ENCODE results near the gene SUGCT. TPM values are rescaled to one million over a fixed set of nuclear protein-coding genes. Genes with fewer than 3 reads are reported as not detected.

The SUGCT gene
- total RNA-seq, 2 donors from 2014 or later = 3.3 to 15.2 TPM

DNA sequence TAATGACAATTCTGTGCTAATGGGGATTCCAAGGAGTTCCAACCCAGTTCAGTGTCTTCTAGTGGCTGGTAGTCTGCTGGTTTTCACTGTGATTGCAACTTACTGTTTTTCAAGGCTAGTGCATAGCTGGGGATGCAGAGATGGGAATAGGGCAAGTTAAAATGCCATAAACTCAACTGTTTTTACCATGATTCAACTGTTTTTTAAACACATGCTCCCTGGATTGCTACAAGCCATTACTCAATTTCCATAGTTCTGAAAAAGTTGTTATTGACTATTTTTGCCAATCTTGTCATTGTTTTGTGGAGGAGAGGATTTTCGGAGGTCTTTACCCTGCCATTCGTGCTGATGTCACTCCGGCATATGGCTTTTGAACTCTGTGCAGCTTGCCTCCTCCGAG is 245.3 kb downstream of the SUGCT start:
- ATAC-seq (ENCODE audit: insufficient number of reproducible peaks, low FRiP score, low read depth) (no peak), DNase-seq (ENCODE audit: low spot score) (no peak)
- H3K4me3 ChIP-seq = no peak overlapping the region
- no peaks in the 10 kb centered on the region for H3K36me3 ChIP-seq
- H3K27me3 ChIP-seq (replicated peaks; ENCODE audit: insufficient read depth) = no peaks in the 10 kb centered on the region
- H3K4me1 ChIP-seq (ENCODE audit: control insufficient read depth in 1 of 2, low read depth in 2 of 2) = peaks cover 0 to 4% of the 10 kb centered on the region in 2 donors
- TF ChIP-seq, protein P1, sequence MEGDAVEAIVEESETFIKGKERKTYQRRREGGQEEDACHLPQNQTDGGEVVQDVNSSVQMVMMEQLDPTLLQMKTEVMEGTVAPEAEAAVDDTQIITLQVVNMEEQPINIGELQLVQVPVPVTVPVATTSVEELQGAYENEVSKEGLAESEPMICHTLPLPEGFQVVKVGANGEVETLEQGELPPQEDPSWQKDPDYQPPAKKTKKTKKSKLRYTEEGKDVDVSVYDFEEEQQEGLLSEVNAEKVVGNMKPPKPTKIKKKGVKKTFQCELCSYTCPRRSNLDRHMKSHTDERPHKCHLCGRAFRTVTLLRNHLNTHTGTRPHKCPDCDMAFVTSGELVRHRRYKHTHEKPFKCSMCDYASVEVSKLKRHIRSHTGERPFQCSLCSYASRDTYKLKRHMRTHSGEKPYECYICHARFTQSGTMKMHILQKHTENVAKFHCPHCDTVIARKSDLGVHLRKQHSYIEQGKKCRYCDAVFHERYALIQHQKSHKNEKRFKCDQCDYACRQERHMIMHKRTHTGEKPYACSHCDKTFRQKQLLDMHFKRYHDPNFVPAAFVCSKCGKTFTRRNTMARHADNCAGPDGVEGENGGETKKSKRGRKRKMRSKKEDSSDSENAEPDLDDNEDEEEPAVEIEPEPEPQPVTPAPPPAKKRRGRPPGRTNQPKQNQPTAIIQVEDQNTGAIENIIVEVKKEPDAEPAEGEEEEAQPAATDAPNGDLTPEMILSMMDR (IDR thresholded peaks at IDR 0.05) = no peak
- no peak overlapping the region for H3K27ac ChIP-seq
- H3K9me3 ChIP-seq = no peaks in the 10 kb centered on the region

DNA sequence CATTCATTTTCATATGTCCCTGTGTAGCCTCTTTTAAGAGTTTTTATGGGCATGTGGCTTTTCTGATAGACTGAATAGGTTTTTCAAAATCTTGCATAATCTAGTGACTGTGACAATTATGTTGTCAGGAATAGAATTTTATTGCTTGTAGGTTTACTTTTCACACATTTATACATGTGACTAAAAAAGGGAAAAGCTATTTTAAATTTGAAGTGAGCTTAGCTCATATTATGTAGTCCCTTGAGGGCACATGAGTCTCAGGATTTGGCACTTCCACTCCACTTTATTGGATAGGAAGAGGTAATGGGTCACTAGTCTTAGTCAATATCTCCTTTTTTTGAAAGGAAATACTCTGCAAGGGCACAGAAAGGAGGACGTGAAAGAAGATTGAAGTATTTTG is 247.3 kb downstream of the SUGCT start:
- H3K4me1 ChIP-seq (ENCODE audit: control insufficient read depth in 1 of 2, low read depth in 2 of 2) = peaks cover 0 to 4% of the 10 kb centered on the region in 2 donors
- H3K4me3 ChIP-seq = no peak overlapping the region
- H3K9me3 ChIP-seq = no peaks in the 10 kb centered on the region
- DNase-seq (ENCODE audit: low spot score) (no peak), ATAC-seq (ENCODE audit: insufficient number of reproducible peaks, low FRiP score, low read depth) (peak; percentile 25)
- TF ChIP-seq, protein P1 (IDR thresholded peaks at IDR 0.05) = no peak
- H3K36me3 ChIP-seq = no peaks in the 10 kb centered on the region
- H3K27ac ChIP-seq = peak overlapping the region in 1 of 2 donors; percentile 7
- H3K27me3 ChIP-seq (replicated peaks; ENCODE audit: insufficient read depth) = no peaks in the 10 kb centered on the region

DNA sequence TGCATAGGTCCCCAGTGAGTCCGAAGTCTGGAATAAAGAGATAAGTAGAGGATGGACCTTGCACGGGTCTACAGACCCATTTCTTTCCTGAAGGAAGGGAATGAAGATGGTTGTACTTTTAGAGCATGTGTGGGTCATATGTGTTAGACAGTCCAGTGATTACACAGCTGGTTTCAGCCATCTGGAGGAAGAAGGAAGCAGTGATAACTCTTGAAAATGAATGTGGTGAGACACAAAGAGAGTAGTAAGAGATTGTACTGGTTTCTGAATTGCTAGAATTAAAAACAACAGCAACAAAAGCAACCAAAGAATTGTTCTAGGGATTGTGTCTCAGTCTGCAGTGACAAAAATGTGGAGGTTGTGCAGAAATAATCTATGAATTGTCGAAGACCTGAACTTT is 258.9 kb downstream of the SUGCT start:
- DNase-seq (ENCODE audit: low spot score) (no peak), ATAC-seq (ENCODE audit: insufficient number of reproducible peaks, low FRiP score, low read depth) (no peak)
- Histone ChIP-seq H3K36me3 (no peaks in the 10 kb centered on the region), H3K27me3 (replicated peaks; ENCODE audit: insufficient read depth) (no peaks in the 10 kb centered on the region), H3K9me3 (no peaks in the 10 kb centered on the region), H3K4me1 (ENCODE audit: control insufficient read depth in 1 of 2, low read depth in 2 of 2) (peaks cover 6 to 15% of the 10 kb centered on the region in 2 donors), H3K4me3 (no peak overlapping the region), H3K27ac (no peak overlapping the region)
- TF ChIP-seq, protein P1 (IDR thresholded peaks at IDR 0.05) = no peak

DNA sequence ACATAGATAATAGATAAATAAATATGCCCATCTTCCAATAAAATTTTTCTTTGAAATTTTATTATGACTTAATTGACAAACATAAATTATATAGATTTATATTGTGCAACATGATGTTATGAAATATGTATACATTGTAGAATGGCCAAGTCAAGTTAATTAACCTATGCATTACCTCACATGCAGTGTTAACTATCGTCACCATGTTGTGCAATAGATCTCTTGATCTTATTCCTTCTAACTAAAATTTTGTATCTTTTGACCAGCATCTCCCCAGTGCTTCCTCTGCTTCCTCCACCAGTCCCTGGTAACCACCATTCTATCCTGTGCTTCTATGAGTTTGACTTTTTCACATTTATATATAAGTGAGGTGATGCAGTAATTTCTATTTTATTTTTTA is 259.6 kb downstream of the SUGCT start:
- ATAC-seq (ENCODE audit: insufficient number of reproducible peaks, low FRiP score, low read depth) (no peak), DNase-seq (ENCODE audit: low spot score) (no peak)
- H3K4me1 ChIP-seq (ENCODE audit: control insufficient read depth in 1 of 2, low read depth in 2 of 2) = peaks cover 6 to 15% of the 10 kb centered on the region in 2 donors
- no peaks in the 10 kb centered on the region for H3K27me3 ChIP-seq (replicated peaks; ENCODE audit: insufficient read depth)
- no peaks in the 10 kb centered on the region for H3K9me3 ChIP-seq
- no peak overlapping the region for H3K4me3 ChIP-seq
- TF ChIP-seq, protein P1 (IDR thresholded peaks at IDR 0.05) = no peak
- H3K27ac ChIP-seq = no peak overlapping the region
- no peaks in the 10 kb centered on the region for H3K36me3 ChIP-seq

DNA sequence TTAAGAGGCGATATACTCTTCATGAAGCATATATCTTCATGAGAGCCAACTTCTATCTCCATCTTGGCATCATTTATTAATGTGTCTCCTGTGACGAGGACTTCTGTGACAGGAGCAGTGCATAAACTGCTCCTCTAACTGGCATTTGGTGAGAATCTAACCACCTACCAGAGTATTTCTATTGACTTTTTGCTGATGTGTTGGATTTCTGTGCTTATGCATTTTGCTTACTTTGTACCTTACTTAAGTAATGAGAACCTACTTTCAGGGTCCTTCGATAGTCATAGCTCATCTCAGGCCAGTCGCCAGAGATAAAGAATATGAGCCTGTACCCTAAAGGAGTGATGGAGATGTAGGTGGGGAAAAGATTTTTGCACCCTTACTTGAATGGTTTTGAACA is 265.7 kb downstream of the SUGCT start:
- H3K4me3 ChIP-seq = no peak overlapping the region
- H3K27ac ChIP-seq = peak overlapping the region; percentile 9 to 65
- H3K4me1 ChIP-seq (ENCODE audit: control insufficient read depth in 1 of 2, low read depth in 2 of 2) = peaks cover 15 to 32% of the 10 kb centered on the region in 2 donors
- ATAC-seq (ENCODE audit: insufficient number of reproducible peaks, low FRiP score, low read depth) (no peak), DNase-seq (ENCODE audit: low spot score) (no peak)
- H3K27me3 ChIP-seq (replicated peaks; ENCODE audit: insufficient read depth) = no peaks in the 10 kb centered on the region
- TF ChIP-seq, protein P1 (IDR thresholded peaks at IDR 0.05) = no peak
- H3K36me3 ChIP-seq = no peaks in the 10 kb centered on the region
- no peaks in the 10 kb centered on the region for H3K9me3 ChIP-seq

All from thoracic aorta (tissue), 2 donors.